Measurements from ENCODE around the gene HACD4. TPM values are rescaled to one million over a fixed set of nuclear protein-coding genes. Genes with fewer than 3 reads are reported as not detected.
"Not testable (repeated sequence)": the region's sequence is repeated elsewhere in the genome, so short reads cannot be mapped to it uniquely, and the experiment has no call there.

Gene HACD4
- total RNA-seq, 1 experiment from 2014 or later, result 0.63 TPM

GRCh38 chr9:20973246-20973947 is 58.0 kb downstream of the HACD4 start:
- not testable (repeated sequence) for H3K79me2 ChIP-seq (ENCODE audit: insufficient read depth, low read length); H3K79me1 ChIP-seq (ENCODE audit: insufficient read depth, low read depth, low read length, poor library complexity, severe bottlenecking); H4K8ac ChIP-seq (replicated peaks; ENCODE audit: insufficient read length, low read depth, low read length); H2BK20ac ChIP-seq (ENCODE audit: low read depth, low read length, poor library complexity, severe bottlenecking); DNase-seq; H3K4me1 Mint-ChIP-seq; H4K91ac ChIP-seq (ENCODE audit: insufficient read length, low read depth, low read length); H3K18ac ChIP-seq (ENCODE audit: insufficient read length, low read depth, low read length); H3K27me3 Mint-ChIP-seq (ENCODE audit: low read depth); H3K27ac ChIP-seq (ENCODE audit: insufficient read length, low read depth, low read length); H2BK15ac ChIP-seq (ENCODE audit: low read depth, low read length); H3K27ac Mint-ChIP-seq; H2AFZ ChIP-seq (ENCODE audit: low read length); H3K4me3 Mint-ChIP-seq; H3K4ac ChIP-seq (ENCODE audit: low read depth, low read length); H2AK5ac ChIP-seq (ENCODE audit: insufficient read length, low read length); H4K20me1 ChIP-seq (ENCODE audit: control insufficient read depth, insufficient read depth, insufficient read length); H3K4me1 ChIP-seq (ENCODE audit: insufficient read depth, low read length); H3K9ac ChIP-seq (ENCODE audit: extremely low read depth, insufficient read length, low read length); H3K23me2 ChIP-seq (ENCODE audit: insufficient read length, low read depth, low read length, poor library complexity, severe bottlenecking); H3K56ac ChIP-seq (ENCODE audit: insufficient read length, low read depth, low read length); H3K23ac ChIP-seq (ENCODE audit: insufficient read length, low read depth, low read length); H3T11ph ChIP-seq (ENCODE audit: low read length); H2BK120ac ChIP-seq (ENCODE audit: low read depth, low read length, poor library complexity, severe bottlenecking); H2BK12ac ChIP-seq (ENCODE audit: insufficient read length, low read depth, low read length); H3K4me2 ChIP-seq (ENCODE audit: insufficient read depth, insufficient read length, low read length); H2BK5ac ChIP-seq (ENCODE audit: insufficient read length, low read length); H3K14ac ChIP-seq (ENCODE audit: insufficient read depth, low read length); H3K9me3 ChIP-seq (ENCODE audit: control insufficient read depth, low read depth, low read length); H3K9me3 Mint-ChIP-seq; H3K27me3 ChIP-seq (ENCODE audit: insufficient read depth, low read length)
- H4K5ac ChIP-seq (ENCODE audit: insufficient read length, low read depth, low read length), result peak overlapping the region; percentile 42
- WGBS (ENCODE audit: extremely low coverage, insufficient read length, low lambda C conversion rate), result no CpG with 5 or more reads among the region's 2 CpGs
- peaks cover 12 to 34% (median 19%) of the 10 kb centered on the region in 3 experiments for H3K36me3 Mint-ChIP-seq (ENCODE audit: insufficient read depth in 1 of 3, low read depth in 3 of 3)

Measured in H9 (cell line).